Glutamatergic neuron (in vitro differentiated cells): ENCODE results near the gene CNOT3. TPM values are rescaled to one million over a fixed set of nuclear protein-coding genes. Genes with fewer than 3 reads are reported as not detected.
"Not testable (repeated sequence)": the region's sequence is repeated elsewhere in the genome, so short reads cannot be mapped to it uniquely, and the experiment has no call there.

Experiments
- DNase-seq: peaks from one replicate; pipeline ENCODE4 v3.0.0; 2022
- H3K27ac Mint-ChIP-seq: one replicate; pipeline ENCODE4 v1.8.0; 2020; ENCODE audit warnings: mild to moderate bottlenecking, mixed read lengths, inconsistent platforms; ENCODE audit not compliant: unreplicated experiment
- H3K27me3 Mint-ChIP-seq: one replicate; pipeline ENCODE4 v1.8.0; 2020; ENCODE audit warnings: mild to moderate bottlenecking, moderate library complexity, mixed read lengths, inconsistent platforms; ENCODE audit not compliant: unreplicated experiment
- H3K36me3 Mint-ChIP-seq: one replicate; pipeline ENCODE4 v1.8.0; 2020; ENCODE audit warnings: mild to moderate bottlenecking, mixed read lengths, inconsistent platforms; ENCODE audit not compliant: unreplicated experiment
- H3K4me1 Mint-ChIP-seq: one replicate; pipeline ENCODE4 v1.8.0; 2020; ENCODE audit warnings: mild to moderate bottlenecking, low read depth, mixed read lengths, inconsistent platforms; ENCODE audit not compliant: unreplicated experiment
- H3K4me3 Mint-ChIP-seq: one replicate; pipeline ENCODE4 v1.8.0; 2020; ENCODE audit warnings: mild to moderate bottlenecking, mixed read lengths, inconsistent platforms; ENCODE audit not compliant: unreplicated experiment
- H3K9me3 Mint-ChIP-seq: one replicate; pipeline ENCODE4 v1.8.0; 2020; ENCODE audit warnings: mild to moderate bottlenecking, moderate library complexity, mixed read lengths, inconsistent platforms; ENCODE audit not compliant: unreplicated experiment
- CTCF ChIP-seq: fragments of 200-600 bp; sonication (generic); IDR thresholded peaks from one replicate; pipeline ENCODE4 v1.5.0; 2021; ENCODE audit not compliant: partially characterized antibody, unreplicated experiment
- total RNA-seq: library from RNA; stranded (reverse); fragmentation: NEBNext Ultra II Directional; extraction: Animal tissue kit (Norgen Biotek cat#: 25700); gene quantifications from one replicate; pipeline ENCODE4 v1.2.1, GENCODE V29; 2021; ENCODE audit not compliant: unreplicated experiment

CNOT3 gene
- total RNA-seq, 1 donor from 2014 or later = 56.9 TPM

- Mint-ChIP-seq H3K9me3 (peaks cover 2% of the 10 kb centered on the region), H3K4me3 (peak overlapping the region; percentile 41), H3K4me1 (peaks cover 19% of the 10 kb centered on the region), H3K27ac (peak overlapping the region; percentile 90), H3K36me3 (no peaks in the 10 kb centered on the region), H3K27me3 (peaks cover 3% of the 10 kb centered on the region)
- DNase-seq = peak; percentile 72
- TF ChIP-seq CTCF = no peak
Measured at GRCh38 chr19:54178581-54179261, 41.2 kb downstream of the CNOT3 start.

- Mint-ChIP-seq H3K27ac (peak overlapping the region; percentile 90), H3K27me3 (peaks cover 6% of the 10 kb centered on the region), H3K36me3 (no peaks in the 10 kb centered on the region), H3K4me3 (peak overlapping the region; percentile 78), H3K9me3 (peaks cover 2% of the 10 kb centered on the region), H3K4me1 (peaks cover 19% of the 10 kb centered on the region)
- TF ChIP-seq CTCF = no peak
- no peak for DNase-seq
Measured at GRCh38 chr19:54179262-54179852, 41.8 kb downstream of the CNOT3 start.

GRCh38 chr19:54179921-54180461, 42.4 kb downstream of the CNOT3 start:
- H3K36me3 Mint-ChIP-seq = no peaks in the 10 kb centered on the region
- H3K27me3 Mint-ChIP-seq = peaks cover 6% of the 10 kb centered on the region
- H3K4me3 Mint-ChIP-seq = peak overlapping the region; percentile 78
- H3K9me3 Mint-ChIP-seq = peaks cover 2% of the 10 kb centered on the region
- peak; percentile 85 for DNase-seq
- peak overlapping the region; percentile 90 for H3K27ac Mint-ChIP-seq
- H3K4me1 Mint-ChIP-seq = peaks cover 19% of the 10 kb centered on the region
- peak; percentile 40 for TF ChIP-seq CTCF

- Mint-ChIP-seq H3K4me1 (peaks cover 19% of the 10 kb centered on the region), H3K36me3 (no peaks in the 10 kb centered on the region), H3K9me3 (peaks cover 2% of the 10 kb centered on the region), H3K4me3 (no peak overlapping the region), H3K27ac (no peak overlapping the region), H3K27me3 (peaks cover 6% of the 10 kb centered on the region)
- DNase-seq = no peak
- TF ChIP-seq CTCF = no peak
Measured at GRCh38 chr19:54180691-54181091, 43.1 kb downstream of the CNOT3 start.

- peaks cover 19% of the 10 kb centered on the region for H3K4me1 Mint-ChIP-seq
- not testable (repeated sequence) for H3K27me3 Mint-ChIP-seq, H3K4me3 Mint-ChIP-seq, H3K36me3 Mint-ChIP-seq, H3K9me3 Mint-ChIP-seq, H3K27ac Mint-ChIP-seq, DNase-seq
Measured at GRCh38 chr19:54181894-54182293, 44.3 kb downstream of the CNOT3 start.
